A673 (cell line): ENCODE results near the gene MYLK. TPM values are rescaled to one million over a fixed set of nuclear protein-coding genes. Genes with fewer than 3 reads are reported as not detected.

Experiments used
- BruUV-seq: library from RNA; stranded (reverse); fragments of 400-500 nt; replicated peaks from 2 replicates; lab custom pipeline; 2021; lab: Mats Ljungman, UMichigan
- CTCF ChIA-PET: fragments of 300-600 bp; sonication (Branson Sonifier 250); formaldehyde crosslinking; loops from one replicate; lab custom pipeline; 2022; ENCODE audit warnings: antibody characterized with exemption; lab: Charles Lee
- POLR2A ChIA-PET: fragments of 300-600 bp; sonication (Branson Sonifier 250); formaldehyde crosslinking; loops from one replicate; lab custom pipeline; 2022; ENCODE audit warnings: antibody characterized with exemption; ENCODE audit not compliant: low non-redundant PET; lab: Charles Lee
- DNase-seq: peaks from one replicate; pipeline ENCODE4 v3.0.0-alpha.2; 2015; ENCODE audit warnings: low spot score
- H3K27ac ChIP-seq: fragments of 200-600 bp; sonication (generic); 2 replicates; pipeline ENCODE4 v1.5.1; 2016; ENCODE audit warnings: mixed run types, low read depth, mild to moderate bottlenecking, mixed read lengths, antibody characterized with exemption, low read length; ENCODE audit not compliant: poor library complexity, severe bottlenecking
- H3K27me3 ChIP-seq: fragments of 200-600 bp; sonication (generic); replicated peaks from 2 replicates; pipeline ENCODE4 v1.6.1; 2017; ENCODE audit warnings: mixed run types, low read depth, mild to moderate bottlenecking, mixed read lengths, antibody characterized with exemption, low read length; ENCODE audit not compliant: insufficient read depth, poor library complexity
- H3K36me3 ChIP-seq: fragments of 200-600 bp; sonication (generic); 2 replicates; pipeline ENCODE4 v1.6.1; 2016; ENCODE audit warnings: mixed run types, mild to moderate bottlenecking, mixed read lengths, antibody characterized with exemption, low read length; ENCODE audit not compliant: insufficient read depth, poor library complexity, severe bottlenecking
- H3K4me1 ChIP-seq: fragments of 200-600 bp; sonication (generic); 2 replicates; pipeline ENCODE4 v1.6.1; 2017; ENCODE audit warnings: mixed run types, mild to moderate bottlenecking, mixed read lengths, antibody characterized with exemption, low read length; ENCODE audit not compliant: insufficient read depth, poor library complexity, severe bottlenecking
- H3K4me3 ChIP-seq: fragments of 200-600 bp; sonication (generic); 2 replicates; pipeline ENCODE4 v1.5.1; 2016; ENCODE audit warnings: low read depth, mixed run types, mild to moderate bottlenecking, mixed read lengths, low read length; ENCODE audit not compliant: poor library complexity, severe bottlenecking
- H3K9me3 ChIP-seq: fragments of 200-600 bp; sonication (generic); 2 replicates; pipeline ENCODE4 v1.6.1; 2016; ENCODE audit warnings: mixed run types, low read depth, mild to moderate bottlenecking, mixed read lengths, antibody characterized with exemption, low read length; ENCODE audit not compliant: poor library complexity, severe bottlenecking
- EZH2 ChIP-seq: fragments of 200-600 bp; sonication (generic); IDR thresholded peaks from 2 replicates; pipeline ENCODE4 v1.6.1; 2017; ENCODE audit warnings: borderline replicate concordance, low read depth, mild to moderate bottlenecking, mixed read lengths, antibody characterized with exemption, low read length; ENCODE audit not compliant: poor library complexity, severe bottlenecking
- intact Hi-C: fragments of 100-400 bp; cut with micrococcal nuclease; formaldehyde crosslinking; loops from one replicate; pipeline ENCODE4 v1.10.0; 2022; ENCODE audit not compliant: unreplicated experiment
- total RNA-seq: library from RNA; stranded (reverse); gene quantifications from 2 replicates; pipeline ENCODE4 v1.2.3, GENCODE V29; 2021
- TF ChIP-seq, protein P1 (sequence below): fragments of 300-800, 200-600 bp; sonication (generic); conservative IDR thresholded peaks from 2 replicates; pipeline ENCODE4 v1.5.1; 2017; ENCODE audit warnings: low read depth, mild to moderate bottlenecking, antibody characterized with exemption, low read length, moderate library complexity, mixed read lengths

The MYLK gene
- total RNA-seq, 1 experiment from 2014 or later: 3.9 TPM

DNA sequence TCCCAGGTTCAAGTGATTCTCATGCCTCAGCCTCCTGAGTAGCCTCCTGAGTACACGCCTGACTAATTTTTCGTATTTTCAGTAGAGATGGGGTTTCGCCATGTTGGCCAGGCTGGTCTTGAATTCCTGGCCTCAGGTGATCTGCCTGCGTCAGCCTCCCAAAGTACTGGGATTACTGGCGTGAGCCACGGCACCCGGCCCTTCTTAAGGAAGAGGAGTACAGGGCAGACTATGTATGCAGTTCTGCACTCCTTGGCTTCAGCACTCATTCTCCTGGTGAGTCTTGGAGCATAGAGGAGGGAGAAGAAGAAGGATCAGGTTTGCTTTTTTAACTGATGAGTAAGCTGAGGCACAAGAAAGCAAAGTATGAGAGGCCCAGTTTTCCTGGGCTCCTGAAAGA, 199.5 kb downstream of the MYLK start:
- Histone ChIP-seq H3K9me3 (no peaks in the 10 kb centered on the region), H3K4me3 (no peak overlapping the region), H3K27me3 (no peaks in the 10 kb centered on the region), H3K4me1 (no peaks in the 10 kb centered on the region), H3K36me3 (no peaks in the 10 kb centered on the region), H3K27ac (no peak overlapping the region)
- no TSS peak for BruUV-seq
- ChIA-PET CTCF (no interaction called here), POLR2A (no interaction called here)
- TF ChIP-seq, protein P1, sequence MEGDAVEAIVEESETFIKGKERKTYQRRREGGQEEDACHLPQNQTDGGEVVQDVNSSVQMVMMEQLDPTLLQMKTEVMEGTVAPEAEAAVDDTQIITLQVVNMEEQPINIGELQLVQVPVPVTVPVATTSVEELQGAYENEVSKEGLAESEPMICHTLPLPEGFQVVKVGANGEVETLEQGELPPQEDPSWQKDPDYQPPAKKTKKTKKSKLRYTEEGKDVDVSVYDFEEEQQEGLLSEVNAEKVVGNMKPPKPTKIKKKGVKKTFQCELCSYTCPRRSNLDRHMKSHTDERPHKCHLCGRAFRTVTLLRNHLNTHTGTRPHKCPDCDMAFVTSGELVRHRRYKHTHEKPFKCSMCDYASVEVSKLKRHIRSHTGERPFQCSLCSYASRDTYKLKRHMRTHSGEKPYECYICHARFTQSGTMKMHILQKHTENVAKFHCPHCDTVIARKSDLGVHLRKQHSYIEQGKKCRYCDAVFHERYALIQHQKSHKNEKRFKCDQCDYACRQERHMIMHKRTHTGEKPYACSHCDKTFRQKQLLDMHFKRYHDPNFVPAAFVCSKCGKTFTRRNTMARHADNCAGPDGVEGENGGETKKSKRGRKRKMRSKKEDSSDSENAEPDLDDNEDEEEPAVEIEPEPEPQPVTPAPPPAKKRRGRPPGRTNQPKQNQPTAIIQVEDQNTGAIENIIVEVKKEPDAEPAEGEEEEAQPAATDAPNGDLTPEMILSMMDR: no peak
- TF ChIP-seq EZH2: no peak
- intact Hi-C loops: no loop called here
- DNase-seq: no peak

DNA sequence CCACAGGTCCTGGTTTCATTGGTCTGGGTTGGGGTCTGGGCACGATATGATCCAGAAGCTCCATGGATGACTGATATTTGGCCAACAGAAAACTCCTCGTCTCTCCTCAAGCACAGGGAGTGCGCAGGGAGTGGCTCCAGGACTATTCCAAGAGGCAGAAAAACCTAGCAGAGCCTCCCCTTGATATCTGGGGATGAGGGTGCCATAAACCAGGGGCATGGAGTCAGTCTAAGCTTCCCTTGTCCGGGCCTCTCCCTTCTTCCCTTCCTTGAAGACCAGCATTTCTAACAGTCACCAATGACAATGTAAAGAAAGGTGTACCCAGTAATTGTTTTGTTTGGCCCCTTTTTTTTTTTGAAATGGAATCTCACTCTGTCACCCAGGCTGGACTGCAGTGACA, 199.9 kb downstream of the MYLK start:
- no peak overlapping the region for H3K4me3 ChIP-seq
- H3K36me3 ChIP-seq: no peaks in the 10 kb centered on the region
- H3K9me3 ChIP-seq: no peaks in the 10 kb centered on the region
- DNase-seq: no peak
- intact Hi-C loops: no loop called here
- H3K4me1 ChIP-seq: no peaks in the 10 kb centered on the region
- POLR2A ChIA-PET: no interaction called here
- BruUV-seq: no TSS peak
- no peaks in the 10 kb centered on the region for H3K27me3 ChIP-seq
- no peak overlapping the region for H3K27ac ChIP-seq
- CTCF ChIA-PET: no interaction called here
- TF ChIP-seq EZH2: no peak
- TF ChIP-seq, protein P1: no peak

DNA sequence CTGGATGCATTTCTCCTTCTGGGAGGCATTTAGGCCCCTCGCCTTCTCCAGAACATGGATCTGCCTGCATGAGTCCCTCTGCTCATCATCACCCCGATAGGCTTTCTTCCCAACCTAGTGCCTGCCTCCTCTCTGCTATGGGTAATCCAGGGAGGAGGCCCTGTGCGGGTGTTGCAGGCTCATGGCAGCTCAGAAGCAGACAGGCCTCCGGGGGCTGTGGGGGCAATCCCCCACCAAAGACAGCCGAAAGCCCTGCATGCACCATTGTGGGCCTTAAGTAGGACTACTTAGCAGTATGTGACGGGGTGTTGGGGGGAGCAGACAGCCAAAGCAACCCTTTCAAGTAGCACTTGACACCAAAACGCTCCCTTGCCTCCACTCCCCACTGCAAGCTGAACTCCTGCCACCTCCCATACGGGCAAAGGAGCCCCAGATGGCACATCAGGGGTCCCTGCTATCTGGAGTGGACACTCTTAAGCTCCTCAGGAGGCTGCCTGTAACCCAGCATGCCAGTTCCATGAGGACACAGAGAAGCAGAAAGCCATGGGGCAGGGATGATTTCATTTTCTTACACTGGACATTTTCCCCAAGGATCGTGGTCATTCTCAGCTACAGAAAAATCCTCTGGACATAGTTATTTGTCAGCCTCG, 200.5 kb downstream of the MYLK start:
- H3K36me3 ChIP-seq: no peaks in the 10 kb centered on the region
- H3K9me3 ChIP-seq: no peaks in the 10 kb centered on the region
- intact Hi-C loops: no loop called here
- POLR2A ChIA-PET: no interaction called here
- TF ChIP-seq, protein P1: no peak
- no peak for TF ChIP-seq EZH2
- H3K4me3 ChIP-seq: no peak overlapping the region
- no peak overlapping the region for H3K27ac ChIP-seq
- DNase-seq: no peak
- CTCF ChIA-PET: no interaction called here
- no TSS peak for BruUV-seq
- H3K27me3 ChIP-seq: no peaks in the 10 kb centered on the region
- H3K4me1 ChIP-seq: no peaks in the 10 kb centered on the region
